Muscle of leg (tissue), 11 donors: Measurements from ENCODE around the gene MPC2. TPM values are rescaled to one million over a fixed set of nuclear protein-coding genes. Genes with fewer than 3 reads are reported as not detected.
"Not testable (repeated sequence)": the region's sequence is repeated elsewhere in the genome, so short reads cannot be mapped to it uniquely, and the experiment has no call there.

Experiments used
- DNase-seq: peaks from one replicate; pipeline ENCODE4 v3.0.0; 2013
- H3K27ac ChIP-seq: one replicate; pipeline ENCODE4 v1.5.1; 2013; ENCODE audit warnings: mild to moderate bottlenecking, low read length, control low read depth
- H3K27me3 ChIP-seq: one replicate; pipeline ENCODE4 v1.6.1; 2013; ENCODE audit warnings: low read length; ENCODE audit not compliant: control insufficient read depth, insufficient read depth
- H3K36me3 ChIP-seq: one replicate; pipeline ENCODE4 v1.6.1; 2013; ENCODE audit warnings: low read length; ENCODE audit not compliant: control insufficient read depth, insufficient read depth
- H3K4me1 ChIP-seq: one replicate; pipeline ENCODE4 v1.6.1; 2013; ENCODE audit warnings: low read length; ENCODE audit not compliant: control insufficient read depth, insufficient read depth
- H3K4me3 ChIP-seq: one replicate; pipeline ENCODE4 v1.5.1; 2013; ENCODE audit warnings: low read length, control low read depth
- H3K9me3 ChIP-seq: replicated peaks from 2 replicates; pipeline ENCODE4 v1.6.1; 2013; ENCODE audit warnings: low read depth, low read length; ENCODE audit not compliant: control insufficient read depth
- WGBS: methylation state at CpG from one replicate; pipeline ENCODE4 v1.1.5; 2013; ENCODE audit warnings: missing lambda C conversion rate; ENCODE audit not compliant: insufficient coverage; 5-methylcytosine and 5-hydroxymethylcytosine counted together
- polyA plus RNA-seq, 8 donors: library from polyadenylated mRNA; unstranded; fragments of 120-200 nt; gene quantifications; one replicate each; pipeline versions ENCODE4 v1.2.1 to v1.2.3, GENCODE V29; 2013; ENCODE audit warnings: inconsistent platforms in 1 of 8, low replicate concordance in 1 of 8; ENCODE audit not compliant: insufficient read length in 8 of 8, insufficient read depth in 1 of 8
- total RNA-seq: library from RNA; stranded (reverse); fragments of 120-200 nt; gene quantifications from one replicate; pipeline ENCODE4 v1.2.4, GENCODE V29; 2013

MPC2 gene
- total and polyA plus RNA-seq, 9 donors, result 63.0 to 78.0 (median 67.7) TPM

DNA sequence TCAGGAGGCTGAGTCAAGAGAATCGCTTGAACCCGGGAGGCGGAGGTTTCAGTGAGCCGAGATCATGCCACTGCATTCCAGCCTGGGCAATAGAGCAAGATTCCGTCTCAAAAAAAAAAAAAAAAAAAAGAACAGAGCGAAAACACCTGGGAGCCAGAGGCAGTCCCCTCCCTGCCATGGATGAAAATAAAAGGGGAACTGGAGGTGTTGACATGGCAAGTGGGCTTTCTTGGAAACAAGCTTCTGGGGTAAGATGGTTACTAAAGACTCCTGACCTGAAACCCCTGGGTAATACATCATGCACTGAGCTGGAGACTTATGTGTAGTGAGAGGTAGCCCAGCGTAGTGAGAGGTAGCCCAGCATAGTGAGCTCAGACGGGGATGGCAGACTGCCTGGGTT, 54.5 kb downstream of the MPC2 start:
- Histone ChIP-seq H3K4me1 (no peaks in the 10 kb centered on the region), H3K27ac (no peak overlapping the region), H3K36me3 (no peaks in the 10 kb centered on the region), H3K4me3 (no peak overlapping the region), H3K27me3 (no peaks in the 10 kb centered on the region), H3K9me3 (no peaks in the 10 kb centered on the region)
- 100% methylated on average over 2 of the region's 8 CpGs for WGBS
- DNase-seq, result no peak

DNA sequence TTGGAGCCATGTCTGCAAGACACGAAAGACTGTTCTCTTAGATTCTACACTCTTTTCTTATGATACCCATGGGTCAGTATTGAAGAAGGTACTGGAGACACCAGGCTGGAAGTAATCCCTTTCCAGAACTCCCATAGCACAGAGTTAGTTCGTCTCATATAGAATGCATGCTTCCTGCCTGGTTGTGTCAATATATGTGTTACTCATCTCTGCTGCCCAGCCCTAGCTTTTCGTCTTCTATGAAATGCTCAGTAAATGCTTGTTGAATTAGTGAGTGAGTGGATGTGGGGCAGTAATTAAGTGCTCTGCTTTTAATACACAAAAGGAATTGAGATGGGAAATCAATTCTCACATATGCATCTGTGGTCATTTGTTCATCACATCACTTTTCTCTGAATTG, 55.1 kb downstream of the MPC2 start:
- Histone ChIP-seq H3K4me1 (no peaks in the 10 kb centered on the region), H3K36me3 (no peaks in the 10 kb centered on the region), H3K27ac (no peak overlapping the region), H3K4me3 (no peak overlapping the region), H3K27me3 (no peaks in the 10 kb centered on the region), H3K9me3 (no peaks in the 10 kb centered on the region)
- WGBS, result 80% methylated on average over 1 of the region's 3 CpGs
- DNase-seq, result no peak

DNA sequence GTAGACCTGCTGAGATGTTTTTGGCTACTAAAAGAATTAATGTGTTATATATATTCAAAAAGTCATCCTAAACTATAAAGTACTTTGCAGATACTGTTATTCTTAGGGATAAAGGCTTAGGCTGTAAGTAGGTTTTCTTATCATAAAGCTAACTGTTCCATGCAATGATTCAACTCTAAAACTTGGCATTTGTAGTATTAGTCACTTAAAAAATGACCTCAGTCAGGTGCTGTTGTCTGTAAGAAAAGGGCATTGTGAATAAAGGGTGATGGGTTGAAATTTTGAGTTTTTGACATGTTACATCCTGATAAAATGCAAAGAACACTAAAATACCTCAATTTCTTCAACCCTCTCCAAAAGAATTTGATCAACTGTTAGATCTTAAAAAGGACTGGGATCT, 55.8 kb downstream of the MPC2 start:
- Histone ChIP-seq H3K9me3 (no peaks in the 10 kb centered on the region), H3K4me1 (no peaks in the 10 kb centered on the region), H3K27ac (no peak overlapping the region), H3K27me3 (no peaks in the 10 kb centered on the region), H3K36me3 (no peaks in the 10 kb centered on the region), H3K4me3 (no peak overlapping the region)
- DNase-seq, result no peak

DNA sequence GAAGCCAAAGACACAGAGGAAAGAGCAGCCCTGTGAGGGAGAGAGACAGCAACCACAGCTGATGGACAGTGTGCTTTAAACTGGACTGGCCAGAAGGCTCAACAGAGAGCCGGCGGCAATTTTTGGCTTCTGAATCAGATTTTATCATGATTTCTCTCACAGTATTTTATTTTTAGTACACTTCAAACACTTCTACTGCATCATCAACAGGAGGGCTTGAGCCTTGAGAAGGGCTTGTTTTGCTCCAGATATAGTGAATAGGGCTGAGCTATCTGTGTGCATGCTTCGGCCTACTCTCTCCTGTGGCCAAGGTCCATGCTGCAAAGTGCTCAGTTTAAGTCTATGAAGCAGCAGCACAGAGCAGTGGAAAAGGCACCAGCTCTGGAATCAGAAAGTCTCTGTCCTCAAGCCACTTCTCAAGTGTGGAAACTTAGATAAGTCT, 56.3 kb downstream of the MPC2 start:
- no peak overlapping the region for H3K27ac ChIP-seq
- WGBS, result 100% methylated on average over 1 of the region's 3 CpGs
- no peaks in the 10 kb centered on the region for H3K36me3 ChIP-seq
- H3K27me3 ChIP-seq, result no peaks in the 10 kb centered on the region
- no peak overlapping the region for H3K4me3 ChIP-seq
- H3K9me3 ChIP-seq, result no peaks in the 10 kb centered on the region
- H3K4me1 ChIP-seq, result no peaks in the 10 kb centered on the region
- no peak for DNase-seq

DNA sequence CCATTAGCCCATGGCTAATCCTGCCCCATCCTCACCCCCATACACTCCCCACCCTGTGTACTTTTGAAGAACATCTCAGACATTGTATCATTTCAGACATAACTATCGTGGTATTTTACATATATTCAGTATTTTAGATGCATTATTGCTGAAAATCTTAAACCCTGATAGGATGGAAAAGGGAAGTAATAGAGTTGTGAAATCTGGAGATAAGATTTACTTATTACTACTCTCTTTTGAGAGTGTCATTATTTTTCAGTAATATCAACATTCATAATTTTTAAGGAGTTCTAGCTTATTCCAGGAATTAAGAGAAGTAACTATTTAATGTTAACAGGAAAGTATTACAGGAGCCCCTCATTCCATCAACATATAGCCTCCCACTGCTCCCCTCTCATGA, 57.4 kb downstream of the MPC2 start:
- DNase-seq, result no peak
- no peak overlapping the region for H3K4me3 ChIP-seq
- no peaks in the 10 kb centered on the region for H3K36me3 ChIP-seq
- no peak overlapping the region for H3K27ac ChIP-seq
- no peaks in the 10 kb centered on the region for H3K27me3 ChIP-seq
- no CpG with 5 or more reads among the region's 1 CpG for WGBS
- no peaks in the 10 kb centered on the region for H3K9me3 ChIP-seq
- H3K4me1 ChIP-seq, result no peaks in the 10 kb centered on the region

DNA sequence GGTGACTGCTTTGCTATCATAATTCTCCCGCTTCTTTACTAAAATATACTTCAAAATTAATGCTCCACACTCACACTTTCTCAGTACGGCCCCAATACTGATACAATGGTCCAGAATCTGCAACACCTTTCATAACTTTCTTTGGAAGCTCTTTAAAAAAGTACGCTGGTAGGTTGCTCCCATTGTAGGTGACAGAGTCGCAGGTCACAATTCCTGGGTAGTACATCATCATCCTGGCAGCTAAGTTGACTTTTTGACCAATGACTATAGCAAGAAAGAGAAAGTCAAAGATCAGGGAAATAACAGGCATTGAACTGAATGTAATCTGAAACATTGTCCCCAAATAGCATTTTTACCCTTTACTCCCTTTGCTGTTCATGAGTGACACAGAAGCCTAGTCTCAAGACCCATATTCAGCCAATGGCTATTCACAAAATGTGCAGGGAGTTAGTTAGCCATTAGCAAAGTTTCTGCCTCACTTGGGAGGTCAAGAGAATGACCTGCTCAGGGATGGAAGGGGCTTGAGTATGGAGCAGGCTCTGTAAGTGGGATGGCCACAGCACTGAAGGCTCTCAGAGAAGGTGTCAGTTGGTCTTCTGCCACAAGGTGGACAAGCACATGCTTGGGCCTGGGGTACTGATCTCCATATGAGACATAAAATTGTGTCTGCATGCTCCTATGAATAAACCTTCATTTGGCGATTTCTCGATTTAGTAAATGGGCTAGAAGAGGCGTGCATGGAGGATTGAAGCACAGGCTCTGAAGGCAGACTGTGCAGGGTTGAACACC, 58.3 kb downstream of the MPC2 start:
- H3K27ac ChIP-seq, result no peak overlapping the region
- DNase-seq, result no peak
- H3K36me3 ChIP-seq, result no peaks in the 10 kb centered on the region
- no peaks in the 10 kb centered on the region for H3K9me3 ChIP-seq
- H3K27me3 ChIP-seq, result no peaks in the 10 kb centered on the region
- WGBS, result 100% methylated on average over 5 of the region's 7 CpGs
- no peaks in the 10 kb centered on the region for H3K4me1 ChIP-seq
- H3K4me3 ChIP-seq, result no peak overlapping the region

DNA sequence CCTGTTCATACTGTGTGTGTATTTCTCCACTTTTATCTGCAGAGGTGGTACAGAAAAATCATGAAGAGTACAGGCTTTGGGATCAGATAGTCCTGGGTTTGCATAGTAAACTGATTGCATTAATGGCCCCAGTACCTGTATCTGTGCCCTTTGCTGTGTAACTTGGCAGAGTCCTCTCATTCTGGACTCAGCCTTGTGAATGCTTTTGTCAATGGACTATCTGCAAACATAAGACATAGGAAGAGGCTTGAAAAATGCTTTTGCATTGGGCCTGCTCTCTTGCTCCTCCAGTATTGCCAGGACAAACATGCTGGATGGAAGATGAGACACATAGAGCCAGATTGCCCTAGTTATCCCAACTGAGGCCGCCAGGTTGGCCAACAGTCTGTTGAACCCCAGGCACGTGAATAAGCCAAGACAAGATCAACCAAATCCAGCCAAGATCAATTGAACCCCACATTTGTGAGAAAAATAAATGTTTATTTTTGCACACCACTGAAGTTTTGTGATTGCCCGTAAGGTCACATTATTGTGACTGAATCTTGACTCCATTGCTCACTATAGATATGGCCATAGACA, 60.2 kb downstream of the MPC2 start:
- H3K4me1 ChIP-seq, result no peaks in the 10 kb centered on the region
- DNase-seq, result no peak
- H3K27me3 ChIP-seq, result no peaks in the 10 kb centered on the region
- WGBS, result no CpG with 5 or more reads among the region's 3 CpGs
- H3K27ac ChIP-seq, result no peak overlapping the region
- H3K4me3 ChIP-seq, result no peak overlapping the region
- no peaks in the 10 kb centered on the region for H3K36me3 ChIP-seq
- H3K9me3 ChIP-seq, result no peaks in the 10 kb centered on the region

DNA sequence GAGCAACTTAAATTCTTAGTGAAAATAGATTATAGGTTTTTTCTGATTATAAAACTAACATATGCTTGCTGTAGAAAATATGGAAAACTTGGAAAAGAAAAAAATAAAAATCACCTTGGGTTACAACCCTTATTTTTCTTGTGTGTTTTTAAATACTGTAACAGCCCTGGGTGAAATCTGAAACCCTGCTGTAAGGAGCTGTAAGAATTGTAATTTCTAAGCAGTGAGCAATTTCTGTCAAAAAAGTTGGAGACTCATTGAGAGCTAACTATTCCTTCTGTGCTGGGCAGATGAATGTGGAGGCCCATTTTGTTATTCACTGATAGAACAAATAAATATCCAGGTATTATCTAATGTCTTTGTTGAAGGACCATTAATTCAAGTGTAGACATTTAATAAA, 65.5 kb downstream of the MPC2 start:
- H3K9me3 ChIP-seq, result no peaks in the 10 kb centered on the region
- H3K27ac ChIP-seq, result no peak overlapping the region
- no peaks in the 10 kb centered on the region for H3K27me3 ChIP-seq
- H3K36me3 ChIP-seq, result no peaks in the 10 kb centered on the region
- no peak for DNase-seq
- H3K4me3 ChIP-seq, result no peak overlapping the region
- H3K4me1 ChIP-seq, result no peaks in the 10 kb centered on the region

DNA sequence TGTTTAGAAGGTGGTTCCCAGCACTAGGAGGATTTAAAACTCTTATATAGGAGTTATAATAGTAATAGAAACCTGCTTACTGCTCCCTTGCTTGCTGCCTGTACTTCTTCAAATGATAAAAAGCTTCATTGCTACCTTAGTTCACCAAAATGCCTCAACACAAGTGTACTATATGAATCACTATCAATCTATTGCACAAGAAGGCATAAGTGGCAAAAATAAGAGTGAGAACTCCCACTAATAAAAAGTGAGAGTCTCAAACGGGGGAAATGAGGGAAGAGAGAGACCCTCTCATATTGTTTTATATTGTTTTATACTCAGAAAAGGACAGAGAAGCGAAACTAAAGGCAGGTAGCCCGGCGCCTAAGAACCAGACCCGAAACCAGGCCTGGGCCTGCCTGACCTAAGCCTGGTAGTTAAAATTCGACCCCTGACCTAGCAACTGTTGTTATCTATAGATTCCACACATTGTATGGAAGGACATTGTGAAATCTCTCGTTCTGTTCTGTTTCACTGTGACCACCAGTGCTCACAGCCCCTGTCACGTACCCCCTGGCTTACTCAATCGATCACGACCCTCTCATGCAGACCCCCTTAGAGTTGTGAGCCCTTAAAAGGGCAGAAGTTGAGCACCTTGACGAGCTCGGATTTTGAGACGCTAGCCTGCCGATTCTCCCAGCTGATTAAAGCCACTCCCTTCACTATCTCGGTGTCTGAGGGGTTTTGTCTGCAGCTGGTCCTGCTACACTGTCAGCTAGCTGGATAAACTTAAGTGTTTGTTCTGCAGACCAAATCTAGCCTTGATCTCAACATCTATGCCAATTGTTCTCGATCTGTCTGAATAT, 67.5 kb downstream of the MPC2 start:
- not testable (repeated sequence) for H3K4me1 ChIP-seq, H3K27me3 ChIP-seq, H3K36me3 ChIP-seq, H3K27ac ChIP-seq, H3K4me3 ChIP-seq, H3K9me3 ChIP-seq, DNase-seq
- WGBS, result 54% methylated on average over 5 of the region's 16 CpGs

DNA sequence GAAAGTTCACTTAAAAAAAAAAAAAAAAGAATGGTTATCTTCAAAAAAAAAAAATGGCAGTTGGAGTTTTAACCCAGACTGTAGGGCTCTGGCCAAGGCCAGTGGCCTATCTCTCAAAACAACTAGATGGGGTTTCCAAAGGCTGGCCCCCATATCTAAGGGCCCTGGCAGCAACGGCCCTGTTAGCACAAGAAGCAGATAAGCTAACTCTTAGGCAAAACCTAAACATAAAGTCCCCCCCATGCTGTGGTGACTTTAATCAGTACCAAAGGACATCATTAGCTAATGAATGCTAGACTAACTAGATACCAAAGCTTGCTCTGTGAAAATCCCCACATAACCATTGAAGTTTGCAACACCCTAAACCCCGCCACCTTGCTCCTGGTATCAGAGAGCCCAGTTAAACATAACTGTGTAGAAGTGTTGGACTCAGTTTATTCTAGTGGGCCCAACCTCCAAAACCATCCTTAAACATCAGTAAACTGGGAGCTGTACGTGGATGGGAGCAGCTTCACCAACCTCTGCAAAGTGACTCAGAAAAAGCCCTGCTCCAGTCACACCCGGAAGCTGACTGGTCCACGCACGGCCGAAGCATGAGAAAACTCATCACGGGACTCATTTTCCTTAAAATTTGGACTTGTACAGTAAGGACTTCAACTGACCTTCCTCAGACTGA, 70.0 kb downstream of the MPC2 start:
- DNase-seq, H3K27me3 ChIP-seq, H3K4me3 ChIP-seq, H3K36me3 ChIP-seq, H3K27ac ChIP-seq, H3K4me1 ChIP-seq, H3K9me3 ChIP-seq: not testable (repeated sequence)
- WGBS, result 80% methylated on average over 1 of the region's 8 CpGs
